Measurements from ENCODE around the gene NTSR2.

Gene NTSR2

GRCh38 chr2:11639503-11639902 is 30.5 kb downstream of the NTSR2 start:
- TF ChIP-seq CTCF (conservative IDR thresholded peaks at IDR 0.05) (no peak), ZFX (IDR thresholded peaks at IDR 0.05) (no peak)
- no peak overlapping the region for H3K27ac ChIP-seq

- H3K27ac ChIP-seq: no peak overlapping the region
- no peak for TF ChIP-seq ZFX (IDR thresholded peaks at IDR 0.05)
- no peak for TF ChIP-seq CTCF (conservative IDR thresholded peaks at IDR 0.05)
Measured at GRCh38 chr2:11637546-11637945, 32.4 kb downstream of the NTSR2 start.

GRCh38 chr2:11636593-11637295 is 33.3 kb downstream of the NTSR2 start:
- TF ChIP-seq CTCF (conservative IDR thresholded peaks at IDR 0.05) (no peak), ZFX (IDR thresholded peaks at IDR 0.05) (no peak)
- no peak overlapping the region for H3K27ac ChIP-seq

- no peak for TF ChIP-seq ZFX (IDR thresholded peaks at IDR 0.05)
- no peak for TF ChIP-seq CTCF (conservative IDR thresholded peaks at IDR 0.05)
- H3K27ac ChIP-seq: no peak overlapping the region
Measured at GRCh38 chr2:11635141-11635540, 34.9 kb downstream of the NTSR2 start.

- no peak overlapping the region for H3K27ac ChIP-seq
- no peak for TF ChIP-seq ZFX (IDR thresholded peaks at IDR 0.05)
- no peak for TF ChIP-seq CTCF (conservative IDR thresholded peaks at IDR 0.05)
Measured at GRCh38 chr2:11634584-11634983, 35.4 kb downstream of the NTSR2 start.

- no peak overlapping the region for H3K27ac ChIP-seq
- TF ChIP-seq ZFX (IDR thresholded peaks at IDR 0.05) (no peak), CTCF (conservative IDR thresholded peaks at IDR 0.05) (no peak)
Measured at GRCh38 chr2:11633923-11634478, 36.0 kb downstream of the NTSR2 start.

GRCh38 chr2:11631462-11631861 is 38.5 kb downstream of the NTSR2 start:
- TF ChIP-seq CTCF (conservative IDR thresholded peaks at IDR 0.05) (no peak), ZFX (IDR thresholded peaks at IDR 0.05) (no peak)
- H3K27ac ChIP-seq: no peak overlapping the region

Data from C4-2B (cell line).